GM08714 (cell line): ENCODE results near the gene ARHGEF16.

ENCODE experiments used
- H3K4me3 ChIP-seq: fragments of 200-500 bp; sonication (Bioruptor generic); 2 replicates; pipeline ENCODE4 v1.5.1; 2014; ENCODE audit warnings: mild to moderate bottlenecking, low read length, inconsistent platforms
- ZNF274 ChIP-seq: IDR thresholded peaks from 2 replicates; pipeline ENCODE4 v1.6.1; 2012; ENCODE audit warnings: mild to moderate bottlenecking, low read depth, low read length

Gene ARHGEF16

DNA sequence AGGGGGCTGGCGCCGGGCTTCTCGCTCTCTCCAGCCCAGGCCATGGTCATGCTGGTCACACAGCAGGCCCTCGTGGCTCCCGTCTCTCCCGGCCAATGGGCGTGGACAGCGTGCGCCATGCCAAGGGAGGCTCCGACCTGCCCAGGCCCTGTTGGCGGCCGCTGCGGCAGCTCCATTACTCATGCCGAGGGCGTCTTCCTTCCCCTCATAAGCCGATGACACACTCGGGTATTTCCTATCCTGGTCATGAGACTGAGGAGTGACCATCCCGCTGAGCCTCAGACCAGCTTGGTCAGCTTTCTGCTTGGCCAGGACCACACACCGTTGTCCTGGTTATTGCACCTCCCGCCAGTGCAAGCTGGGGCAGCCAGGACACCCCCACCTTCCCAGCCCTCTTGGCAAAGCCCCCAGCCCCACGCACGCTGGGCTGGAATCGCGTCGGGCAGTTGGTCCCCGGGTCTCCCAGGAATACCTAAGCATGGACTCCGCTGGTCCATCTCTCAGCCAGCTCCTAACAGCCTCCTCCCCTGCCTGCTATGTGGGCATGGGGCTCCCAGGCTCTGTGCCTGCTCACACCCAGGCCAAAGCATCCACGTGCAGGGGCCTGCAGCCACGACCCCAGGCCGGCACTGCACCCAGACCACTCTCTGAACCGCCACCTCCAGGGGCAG is 49.8 kb downstream of the ARHGEF16 start:
- no peak for TF ChIP-seq ZNF274
- H3K4me3 ChIP-seq: no peak overlapping the region

DNA sequence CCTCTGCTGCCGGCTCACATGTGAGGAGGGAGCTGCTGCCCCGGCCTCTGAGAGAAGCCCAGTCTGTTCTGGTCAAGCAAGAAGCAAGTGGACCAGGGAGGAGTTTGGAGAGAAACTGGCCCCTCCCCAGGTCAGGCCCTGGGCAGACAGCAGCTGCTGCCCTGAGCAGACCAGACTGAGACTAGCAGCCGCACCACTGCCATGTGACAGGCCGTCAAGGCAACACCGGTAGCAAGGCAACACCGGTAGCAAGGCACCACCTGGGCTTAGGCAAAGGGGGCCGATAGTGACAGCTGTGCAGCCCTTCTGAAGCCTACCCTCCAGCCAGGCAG is 50.3 kb downstream of the ARHGEF16 start:
- no peak overlapping the region for H3K4me3 ChIP-seq
- no peak for TF ChIP-seq ZNF274

DNA sequence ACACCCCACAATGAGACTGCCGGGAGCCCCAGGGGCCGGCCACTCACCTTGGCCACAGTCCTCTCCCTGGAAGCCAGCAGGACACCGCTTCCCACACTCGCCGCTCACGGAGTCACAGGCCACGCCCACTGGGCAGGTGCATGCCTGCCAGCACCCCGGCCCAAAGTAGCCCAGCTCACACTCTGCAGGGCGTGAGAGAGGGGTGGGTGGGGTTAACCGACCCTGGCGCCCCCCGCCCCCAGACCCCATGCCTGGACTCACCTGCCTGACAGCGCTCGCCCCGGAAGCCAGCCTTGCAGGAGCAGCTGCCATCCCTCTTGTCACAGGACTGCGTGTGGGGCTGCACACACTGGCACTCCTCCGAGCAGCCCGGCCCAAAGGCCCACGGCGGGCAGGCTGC is 50.7 kb downstream of the ARHGEF16 start:
- H3K4me3 ChIP-seq: no peak overlapping the region
- TF ChIP-seq ZNF274: no peak

DNA sequence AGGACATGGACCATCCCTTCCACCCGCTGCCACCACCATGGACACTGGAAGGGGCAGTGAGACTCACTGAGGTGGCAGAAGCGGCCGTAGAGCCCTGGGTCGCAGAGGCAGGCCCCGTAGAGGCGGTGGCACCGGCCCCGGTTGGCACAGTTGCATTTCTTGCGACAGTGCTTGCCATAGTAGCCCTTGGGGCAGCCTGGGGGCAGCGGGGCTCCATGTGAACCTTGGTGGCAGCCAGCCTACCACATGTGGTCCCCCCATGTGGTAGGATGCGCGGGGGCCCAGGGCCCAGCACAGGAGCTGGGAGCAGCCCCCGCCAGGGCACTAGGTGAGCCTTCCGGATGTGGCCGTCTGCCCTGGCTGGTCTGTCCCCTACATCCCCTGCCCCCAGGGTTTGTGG is 51.6 kb downstream of the ARHGEF16 start:
- no peak overlapping the region for H3K4me3 ChIP-seq
- TF ChIP-seq ZNF274: no peak

DNA sequence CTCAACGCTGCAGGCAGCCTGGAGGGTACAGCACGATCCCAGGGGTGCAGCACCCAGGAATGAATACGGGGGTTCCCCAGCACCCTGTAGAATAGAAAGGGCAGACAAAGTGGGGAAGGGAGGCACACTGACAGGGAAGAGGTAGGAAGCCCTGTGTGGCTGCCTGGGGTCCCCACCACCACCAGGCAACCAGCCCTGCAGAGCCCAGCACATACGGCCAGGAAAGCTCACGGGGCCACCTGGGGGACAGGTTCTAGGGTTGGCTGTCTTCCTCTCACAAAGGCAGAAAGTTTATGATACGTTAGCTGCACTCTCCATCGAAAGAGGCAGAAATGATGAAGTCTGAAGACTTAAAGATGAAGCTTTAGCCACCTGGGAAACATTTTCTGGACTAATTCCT is 52.5 kb downstream of the ARHGEF16 start:
- no peak for TF ChIP-seq ZNF274
- H3K4me3 ChIP-seq: no peak overlapping the region

DNA sequence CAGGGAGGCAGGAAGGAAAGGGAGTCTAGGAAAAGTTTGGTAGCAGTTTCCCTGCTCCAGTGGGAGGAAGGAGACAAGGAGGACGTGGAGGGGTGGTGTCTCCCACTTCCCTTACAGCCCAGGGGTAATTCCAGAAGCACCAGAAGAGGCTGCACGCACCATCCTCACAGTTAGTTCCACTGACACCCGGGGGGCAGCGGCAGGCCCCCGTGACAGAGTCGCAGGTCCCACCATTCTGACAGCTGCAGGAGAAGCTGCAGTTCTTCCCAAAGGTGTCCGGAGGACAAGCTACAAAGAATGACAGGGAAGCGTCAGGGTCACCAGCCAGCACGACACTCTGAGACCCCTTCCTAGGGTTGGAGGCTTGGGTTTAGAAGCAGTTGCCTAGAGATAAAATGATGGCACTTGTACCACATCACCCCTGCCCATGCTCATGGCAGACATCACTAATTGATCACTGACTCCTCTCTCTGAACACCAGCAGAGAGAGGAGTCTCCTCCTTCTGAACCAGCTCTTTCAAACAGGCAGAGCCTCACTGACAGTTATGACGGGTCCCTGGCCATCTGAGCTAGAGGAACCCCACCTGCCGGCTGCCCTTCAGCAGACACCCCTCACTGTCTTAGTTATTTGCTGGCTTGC is 53.3 kb downstream of the ARHGEF16 start:
- no peak for TF ChIP-seq ZNF274
- no peak overlapping the region for H3K4me3 ChIP-seq

DNA sequence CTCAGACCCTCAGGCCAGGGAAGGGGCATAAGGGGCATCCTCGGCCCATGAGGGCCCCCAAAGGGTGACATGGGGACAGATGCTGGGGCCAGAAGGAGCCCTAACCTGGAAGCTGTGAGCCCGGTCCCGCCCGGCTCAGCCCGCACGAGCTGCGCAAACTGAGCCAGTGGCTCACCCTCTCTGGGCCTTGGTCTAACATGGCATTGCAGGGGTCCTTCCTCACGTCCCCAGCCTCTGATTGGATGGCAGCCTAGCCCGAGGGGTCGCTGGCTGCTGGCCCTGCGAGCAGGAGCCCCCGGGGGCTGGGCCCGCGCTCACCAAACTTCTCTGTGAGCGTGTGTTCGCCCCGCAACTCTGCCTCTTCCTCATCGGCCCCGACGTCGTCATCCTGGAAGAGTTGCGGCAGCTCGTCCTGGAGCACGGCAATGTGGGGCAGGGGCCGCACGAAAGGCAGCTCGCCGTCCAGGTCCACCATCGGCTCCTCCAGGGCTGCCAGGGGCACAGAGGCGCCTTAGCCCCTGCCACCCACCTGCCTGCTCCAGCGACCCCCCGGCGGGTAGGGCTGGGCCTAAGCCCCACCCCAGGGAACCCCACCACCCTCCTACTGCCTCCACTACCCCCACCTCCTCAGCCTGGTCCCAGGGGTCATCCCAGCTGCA is 54.4 kb downstream of the ARHGEF16 start:
- no peak for TF ChIP-seq ZNF274
- H3K4me3 ChIP-seq: no peak overlapping the region

DNA sequence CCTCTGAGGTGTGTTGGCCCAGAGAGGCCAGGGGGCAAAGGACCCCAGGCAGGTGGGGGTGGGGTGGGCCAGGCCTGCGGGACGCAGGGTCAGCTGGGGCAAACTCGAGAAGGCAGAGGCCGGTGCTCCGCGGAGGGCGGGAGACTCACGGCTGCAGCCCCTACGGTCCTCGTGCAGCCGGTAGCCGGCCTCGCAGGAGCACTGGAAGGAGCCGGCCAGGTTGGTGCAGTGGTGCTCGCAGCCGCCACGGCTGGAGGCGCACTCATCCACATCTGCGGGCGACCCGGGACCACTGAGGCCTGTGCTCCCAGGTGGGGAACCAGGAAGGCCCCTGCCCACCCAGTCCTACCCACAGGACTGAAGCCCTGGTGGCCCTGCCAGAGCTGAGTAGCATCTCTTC is 55.3 kb downstream of the ARHGEF16 start:
- no peak for TF ChIP-seq ZNF274
- no peak overlapping the region for H3K4me3 ChIP-seq

DNA sequence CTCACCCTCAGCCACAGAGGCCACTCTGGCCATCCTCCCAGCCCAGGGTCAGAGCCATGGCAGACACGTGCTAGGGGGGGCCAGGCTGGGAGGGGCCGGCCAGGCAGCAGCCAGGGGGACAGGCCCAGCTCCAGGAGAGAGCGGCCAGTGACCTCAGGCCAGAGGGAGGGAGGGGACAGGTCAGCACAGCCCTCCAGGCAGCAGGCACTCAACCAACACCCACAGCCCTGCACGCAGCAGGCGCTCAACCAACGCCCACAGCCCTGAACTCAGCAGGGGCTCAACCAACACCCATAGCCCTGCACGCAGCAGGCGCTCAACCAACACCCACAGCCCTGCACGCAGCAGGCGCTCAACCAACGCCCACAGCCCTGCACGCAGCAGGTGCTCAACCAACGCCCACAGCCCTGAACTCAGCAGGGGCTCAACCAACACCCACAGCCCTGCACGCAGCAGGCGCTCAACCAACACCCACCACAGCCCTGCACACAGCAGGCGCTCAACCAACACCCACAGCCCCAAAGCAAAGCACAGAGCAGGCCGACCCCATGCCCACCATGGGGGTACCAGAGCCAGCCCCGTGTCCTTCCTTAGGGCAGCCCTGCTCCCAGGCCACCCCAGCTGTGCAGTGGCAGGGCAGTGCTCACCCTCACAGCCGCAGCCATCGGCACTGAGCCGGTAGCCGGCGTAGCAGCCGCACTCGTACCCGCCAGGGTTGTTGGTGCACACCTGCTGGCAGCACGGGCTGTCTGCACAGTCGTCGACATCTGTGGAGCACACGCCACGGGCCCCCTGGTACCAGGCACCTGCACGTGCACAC is 55.9 kb downstream of the ARHGEF16 start:
- H3K4me3 ChIP-seq: no peak overlapping the region
- no peak for TF ChIP-seq ZNF274

DNA sequence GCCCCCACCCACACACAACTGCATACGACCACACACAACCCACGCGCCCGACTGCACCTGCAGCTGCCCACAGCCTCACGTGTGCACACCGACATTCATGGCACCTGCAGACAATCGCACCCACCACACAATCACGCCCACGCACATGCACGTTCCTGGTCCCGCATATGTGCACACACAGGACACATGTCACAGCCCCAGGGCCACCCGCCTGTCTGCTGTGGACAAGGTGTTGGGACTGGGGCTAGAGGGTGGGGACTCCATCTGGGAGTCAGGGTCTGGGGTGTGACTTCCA is 56.4 kb downstream of the ARHGEF16 start:
- no peak overlapping the region for H3K4me3 ChIP-seq
- no peak for TF ChIP-seq ZNF274

DNA sequence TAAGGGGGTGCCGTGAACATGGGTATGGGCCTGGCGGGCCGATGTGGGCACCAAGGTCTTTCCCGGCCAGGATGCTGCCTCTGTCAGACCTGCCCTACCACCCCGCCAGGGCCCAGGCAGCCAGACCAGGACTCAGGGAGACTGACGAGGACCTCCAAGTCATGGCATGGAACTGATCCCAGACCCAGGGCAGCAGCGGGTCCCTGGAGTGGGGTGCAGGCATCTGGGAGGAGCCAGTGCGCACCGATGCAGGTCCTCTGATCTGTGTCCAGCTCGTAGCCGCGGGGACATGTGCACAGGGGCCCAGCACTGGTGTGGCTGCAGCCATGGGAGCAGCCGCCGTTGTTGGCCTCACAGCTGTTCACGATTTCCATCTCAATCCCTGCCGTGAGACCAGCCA is 56.8 kb downstream of the ARHGEF16 start:
- H3K4me3 ChIP-seq: no peak overlapping the region
- no peak for TF ChIP-seq ZNF274

DNA sequence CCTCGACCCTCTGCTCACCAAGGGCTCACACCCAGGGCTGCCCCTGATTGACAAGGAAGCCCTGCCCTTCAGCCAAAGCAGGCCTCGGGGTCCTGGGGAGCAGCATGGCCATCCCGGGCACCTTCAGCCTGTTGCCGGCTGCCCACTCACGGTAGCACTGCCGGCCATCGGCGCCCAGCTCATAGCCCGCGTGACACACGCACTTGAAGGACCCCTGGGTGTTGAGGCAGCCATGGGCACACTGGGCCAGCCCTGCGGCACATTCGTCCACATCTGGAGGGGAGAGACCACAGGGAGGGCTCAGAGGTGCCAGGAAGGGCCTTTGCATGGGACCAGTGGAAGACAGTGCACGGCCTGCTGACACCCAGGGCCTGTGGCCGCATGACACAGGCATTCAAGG is 57.4 kb downstream of the ARHGEF16 start:
- no peak overlapping the region for H3K4me3 ChIP-seq
- no peak for TF ChIP-seq ZNF274

DNA sequence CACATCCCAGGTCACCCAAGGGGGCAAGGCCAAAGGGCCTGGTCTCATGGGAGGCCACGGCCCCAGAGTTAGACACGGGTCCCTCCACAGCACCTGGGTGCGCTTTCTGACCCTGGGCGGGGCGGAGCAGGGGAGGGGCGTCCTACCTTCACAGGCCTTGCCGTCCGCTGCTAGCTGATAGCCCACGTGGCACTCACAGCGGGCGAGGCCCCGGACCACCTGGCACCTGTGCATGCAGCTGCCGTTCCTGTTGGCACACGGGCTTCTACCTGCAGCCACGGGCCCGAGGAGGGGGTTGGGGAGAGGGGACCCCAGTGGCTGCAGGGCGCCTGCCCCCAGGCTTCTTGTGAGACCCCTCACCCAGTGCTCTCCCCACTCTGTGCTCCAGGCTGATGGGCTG is 59.9 kb downstream of the ARHGEF16 start:
- TF ChIP-seq ZNF274: no peak
- H3K4me3 ChIP-seq: no peak overlapping the region

DNA sequence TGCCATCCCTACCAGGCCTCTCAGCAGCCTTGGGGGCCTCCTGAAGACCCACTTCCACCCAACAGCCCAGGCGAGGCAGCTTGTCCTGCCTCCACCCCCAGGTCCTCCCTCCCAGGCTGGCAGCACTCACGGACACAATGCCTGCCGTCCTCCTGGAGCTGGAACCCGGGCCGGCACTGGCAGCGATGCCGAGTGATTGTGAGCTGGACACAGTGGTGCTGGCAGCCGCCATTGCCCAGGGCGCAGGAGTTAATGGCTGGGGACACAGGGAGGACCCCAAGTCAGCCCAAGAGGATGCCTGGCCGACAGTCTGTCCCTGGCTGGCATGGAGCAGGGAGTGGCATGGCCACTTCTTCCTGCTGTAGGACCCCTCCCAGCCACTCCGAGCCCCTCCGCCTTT is 60.8 kb downstream of the ARHGEF16 start:
- H3K4me3 ChIP-seq: no peak overlapping the region
- no peak for TF ChIP-seq ZNF274

DNA sequence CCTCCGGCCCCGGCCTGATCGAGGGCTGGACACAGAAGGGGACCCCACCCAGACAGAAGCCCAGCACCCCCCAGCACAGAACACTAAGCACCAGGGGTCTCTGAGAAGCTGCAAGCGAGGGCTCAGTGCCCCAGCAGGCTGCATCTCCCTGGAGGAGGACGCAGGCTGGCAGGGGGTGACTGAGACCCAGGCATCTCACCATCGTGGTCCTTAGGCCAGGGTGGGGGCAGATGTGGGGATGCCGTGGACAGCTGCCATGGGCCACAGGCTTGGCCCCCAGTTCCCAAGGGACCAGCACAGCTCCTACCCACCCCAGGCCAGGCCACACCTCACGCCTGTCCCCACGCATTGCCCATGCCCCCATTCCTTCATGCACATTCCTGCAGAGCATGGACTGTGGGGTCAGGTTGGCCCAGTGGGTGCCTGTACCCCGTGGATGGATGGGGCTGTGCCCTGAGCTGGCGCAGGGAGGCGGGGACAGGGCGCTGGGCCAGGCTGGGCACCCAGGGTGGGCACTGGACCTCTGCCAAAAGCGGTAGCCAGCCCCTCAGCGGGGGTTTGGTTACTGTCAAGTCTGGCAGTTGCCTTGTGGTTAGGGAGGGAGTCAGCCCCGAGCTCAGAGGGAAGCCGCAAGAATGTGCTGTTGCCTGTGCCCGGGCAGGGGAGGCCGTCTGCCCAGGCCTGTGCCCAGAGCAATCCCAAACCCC is 61.5 kb downstream of the ARHGEF16 start:
- no peak for TF ChIP-seq ZNF274
- no peak overlapping the region for H3K4me3 ChIP-seq
